ENCODE data around the gene NR3C2. TPM values are rescaled to one million over a fixed set of nuclear protein-coding genes. Genes with fewer than 3 reads are reported as not detected.

NR3C2 gene
- total RNA-seq, 1 donor from 2014 or later: 16.7 TPM

DNA sequence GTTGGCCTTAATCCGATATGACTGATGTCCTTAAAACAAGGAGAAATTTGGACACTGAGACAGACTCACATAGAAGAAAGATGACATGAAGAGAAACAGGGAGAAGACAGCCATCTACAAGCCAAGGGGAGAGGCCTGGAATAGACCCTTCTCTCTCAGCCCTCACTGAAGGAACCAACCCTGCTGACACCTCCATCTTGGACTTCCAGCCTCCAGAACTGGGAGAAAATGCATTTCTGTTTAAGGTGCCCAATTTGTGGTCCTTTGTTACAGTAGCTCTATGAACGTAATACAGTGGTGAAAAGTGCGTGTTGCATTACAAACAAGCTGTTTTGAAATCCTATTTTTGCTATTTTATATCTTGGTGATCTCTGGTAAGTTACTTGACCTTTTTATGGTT lies 366.8 kb downstream of the NR3C2 start:
- Histone ChIP-seq H3K9ac (ENCODE audit: low read depth in 1 of 3, low read length in 3 of 3) (no peak overlapping the region), H3K27me3 (ENCODE audit: control insufficient read depth in 3 of 3, insufficient read depth in 3 of 3, low read length in 3 of 3) (no peaks in the 10 kb centered on the region), H3K27ac (ENCODE audit: low read depth, low read length) (no peak overlapping the region), H3K4me3 (ENCODE audit: low read length in 3 of 3) (no peak overlapping the region), H3K36me3 (ENCODE audit: control insufficient read depth in 3 of 3, insufficient read depth in 3 of 3, low read length in 3 of 3) (peaks cover 12 to 29% (median 26%) of the 10 kb centered on the region in 3 donors), H3K4me1 (ENCODE audit: control insufficient read depth in 3 of 3, insufficient read depth in 3 of 3, low read length in 3 of 3) (peaks cover 7 to 37% (median 15%) of the 10 kb centered on the region in 3 donors), H3K9me3 (ENCODE audit: control insufficient read depth in 3 of 3, low read length in 3 of 3) (peaks cover 2 to 3% (median 2%) of the 10 kb centered on the region in 3 donors)

GRCh38 chr4:148074462-148074861 lies 367.8 kb downstream of the NR3C2 start:
- Histone ChIP-seq H3K9ac (ENCODE audit: low read depth in 1 of 3, low read length in 3 of 3) (peak overlapping the region in 1 of 3 donors; percentile 41), H3K27ac (ENCODE audit: low read depth, low read length) (no peak overlapping the region), H3K27me3 (ENCODE audit: control insufficient read depth in 3 of 3, insufficient read depth in 3 of 3, low read length in 3 of 3) (no peaks in the 10 kb centered on the region), H3K9me3 (ENCODE audit: control insufficient read depth in 3 of 3, low read length in 3 of 3) (peaks cover 2 to 3% (median 2%) of the 10 kb centered on the region in 3 donors), H3K36me3 (ENCODE audit: control insufficient read depth in 3 of 3, insufficient read depth in 3 of 3, low read length in 3 of 3) (peaks cover 12 to 29% (median 26%) of the 10 kb centered on the region in 3 donors), H3K4me1 (ENCODE audit: control insufficient read depth in 3 of 3, insufficient read depth in 3 of 3, low read length in 3 of 3) (peaks cover 14 to 45% (median 24%) of the 10 kb centered on the region in 3 donors), H3K4me3 (ENCODE audit: low read length in 3 of 3) (no peak overlapping the region)

DNA sequence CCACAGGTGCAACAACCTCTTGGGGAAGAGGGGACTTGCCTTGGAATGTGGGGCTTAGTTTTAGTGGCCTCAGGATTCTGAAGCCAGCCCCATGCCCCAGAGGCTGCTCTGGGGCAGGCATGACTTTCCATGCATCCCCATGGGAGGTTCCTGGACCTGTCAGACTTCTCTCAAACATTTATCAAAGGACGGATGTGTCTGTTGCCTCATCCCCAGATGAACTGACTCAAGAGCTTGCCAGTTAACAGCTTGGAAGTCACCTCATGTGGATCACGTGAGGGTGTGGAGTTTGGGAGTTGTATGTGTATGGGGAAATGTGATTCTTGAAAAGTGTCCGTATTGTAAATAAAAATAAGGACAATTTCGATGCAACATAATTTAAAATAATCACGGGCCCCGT lies 368.9 kb downstream of the NR3C2 start:
- H3K36me3 ChIP-seq (ENCODE audit: control insufficient read depth in 3 of 3, insufficient read depth in 3 of 3, low read length in 3 of 3): peaks cover 12 to 26% (median 25%) of the 10 kb centered on the region in 3 donors
- no peak overlapping the region for H3K9ac ChIP-seq (ENCODE audit: low read depth in 1 of 3, low read length in 3 of 3)
- H3K27me3 ChIP-seq (ENCODE audit: control insufficient read depth in 3 of 3, insufficient read depth in 3 of 3, low read length in 3 of 3): no peaks in the 10 kb centered on the region
- H3K27ac ChIP-seq (ENCODE audit: low read depth, low read length): no peak overlapping the region
- H3K4me3 ChIP-seq (ENCODE audit: low read length in 3 of 3): no peak overlapping the region
- H3K9me3 ChIP-seq (ENCODE audit: control insufficient read depth in 3 of 3, low read length in 3 of 3): peaks cover 2 to 3% (median 2%) of the 10 kb centered on the region in 3 donors
- peaks cover 19 to 56% (median 35%) of the 10 kb centered on the region in 3 donors for H3K4me1 ChIP-seq (ENCODE audit: control insufficient read depth in 3 of 3, insufficient read depth in 3 of 3, low read length in 3 of 3)

DNA sequence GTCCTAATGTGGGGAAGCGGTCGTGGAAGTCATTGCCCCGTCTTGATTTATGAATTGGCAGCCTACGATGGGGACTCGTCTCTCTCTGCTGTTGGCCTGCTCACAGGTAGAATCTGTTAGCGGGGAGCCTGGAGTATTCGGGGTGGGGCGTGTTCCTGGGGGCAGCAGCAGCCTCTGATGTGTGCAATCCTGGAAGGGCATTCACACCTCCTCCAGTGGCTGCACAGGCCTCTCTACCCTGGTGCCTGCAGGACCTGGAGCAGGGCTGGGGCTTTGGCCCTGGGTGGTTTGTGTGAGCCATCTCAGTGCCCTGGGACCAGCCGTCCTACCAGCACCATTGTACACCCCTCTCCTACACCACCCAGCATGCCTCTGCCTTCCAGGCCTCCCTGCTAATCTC lies 369.4 kb downstream of the NR3C2 start:
- peaks cover 22 to 61% (median 41%) of the 10 kb centered on the region in 3 donors for H3K4me1 ChIP-seq (ENCODE audit: control insufficient read depth in 3 of 3, insufficient read depth in 3 of 3, low read length in 3 of 3)
- peaks cover 12 to 26% (median 25%) of the 10 kb centered on the region in 3 donors for H3K36me3 ChIP-seq (ENCODE audit: control insufficient read depth in 3 of 3, insufficient read depth in 3 of 3, low read length in 3 of 3)

GRCh38 chr4:148071009-148071408 lies 371.2 kb downstream of the NR3C2 start:
- no peak overlapping the region for H3K4me3 ChIP-seq (ENCODE audit: low read length in 3 of 3)
- H3K9ac ChIP-seq (ENCODE audit: low read depth in 1 of 3, low read length in 3 of 3): no peak overlapping the region
- no peak overlapping the region for H3K27ac ChIP-seq (ENCODE audit: low read depth, low read length)
- H3K9me3 ChIP-seq (ENCODE audit: control insufficient read depth in 3 of 3, low read length in 3 of 3): peaks cover 0 to 3% (median 2%) of the 10 kb centered on the region in 3 donors
- H3K4me1 ChIP-seq (ENCODE audit: control insufficient read depth in 3 of 3, insufficient read depth in 3 of 3, low read length in 3 of 3): peaks cover 31 to 71% (median 56%) of the 10 kb centered on the region in 3 donors
- no peaks in the 10 kb centered on the region for H3K27me3 ChIP-seq (ENCODE audit: control insufficient read depth in 3 of 3, insufficient read depth in 3 of 3, low read length in 3 of 3)
- peaks cover 12 to 25% (median 25%) of the 10 kb centered on the region in 3 donors for H3K36me3 ChIP-seq (ENCODE audit: control insufficient read depth in 3 of 3, insufficient read depth in 3 of 3, low read length in 3 of 3)

More for the DNA sequence above, 369.4 kb downstream of the NR3C2 start:
- Histone ChIP-seq H3K9ac (ENCODE audit: low read depth in 1 of 3, low read length in 3 of 3) (no peak overlapping the region), H3K27ac (ENCODE audit: low read depth, low read length) (no peak overlapping the region), H3K4me3 (ENCODE audit: low read length in 3 of 3) (no peak overlapping the region), H3K27me3 (ENCODE audit: control insufficient read depth in 3 of 3, insufficient read depth in 3 of 3, low read length in 3 of 3) (no peaks in the 10 kb centered on the region), H3K9me3 (ENCODE audit: control insufficient read depth in 3 of 3, low read length in 3 of 3) (peaks cover 2 to 3% (median 2%) of the 10 kb centered on the region in 3 donors)

- Histone ChIP-seq H3K27me3 (ENCODE audit: control insufficient read depth in 3 of 3, insufficient read depth in 3 of 3, low read length in 3 of 3) (no peaks in the 10 kb centered on the region), H3K4me1 (ENCODE audit: control insufficient read depth in 3 of 3, insufficient read depth in 3 of 3, low read length in 3 of 3) (peaks cover 31 to 68% (median 56%) of the 10 kb centered on the region in 3 donors), H3K9me3 (ENCODE audit: control insufficient read depth in 3 of 3, low read length in 3 of 3) (peaks cover 0 to 1% (median 0%) of the 10 kb centered on the region in 3 donors)
Measured at GRCh38 chr4:148069895-148070178, 372.4 kb downstream of the NR3C2 start.

GRCh38 chr4:148069086-148069894 lies 372.9 kb downstream of the NR3C2 start:
- Histone ChIP-seq H3K36me3 (ENCODE audit: control insufficient read depth in 3 of 3, insufficient read depth in 3 of 3, low read length in 3 of 3) (peaks cover 12 to 16% (median 12%) of the 10 kb centered on the region in 3 donors), H3K27me3 (ENCODE audit: control insufficient read depth in 3 of 3, insufficient read depth in 3 of 3, low read length in 3 of 3) (no peaks in the 10 kb centered on the region), H3K27ac (ENCODE audit: low read depth, low read length) (no peak overlapping the region), H3K9me3 (ENCODE audit: control insufficient read depth in 3 of 3, low read length in 3 of 3) (no peaks in the 10 kb centered on the region), H3K4me3 (ENCODE audit: low read length in 3 of 3) (no peak overlapping the region), H3K9ac (ENCODE audit: low read depth in 1 of 3, low read length in 3 of 3) (peak overlapping the region in 1 of 3 donors; percentile 0), H3K4me1 (ENCODE audit: control insufficient read depth in 3 of 3, insufficient read depth in 3 of 3, low read length in 3 of 3) (peaks cover 31 to 63% (median 53%) of the 10 kb centered on the region in 3 donors)

More at GRCh38 chr4:148069895-148070178, 372.4 kb downstream of the NR3C2 start:
- Histone ChIP-seq H3K27ac (ENCODE audit: low read depth, low read length) (no peak overlapping the region), H3K36me3 (ENCODE audit: control insufficient read depth in 3 of 3, insufficient read depth in 3 of 3, low read length in 3 of 3) (peaks cover 12 to 18% (median 13%) of the 10 kb centered on the region in 3 donors), H3K9ac (ENCODE audit: low read depth in 1 of 3, low read length in 3 of 3) (peak overlapping the region in 1 of 3 donors; percentile 0), H3K4me3 (ENCODE audit: low read length in 3 of 3) (no peak overlapping the region)

GRCh38 chr4:148068065-148068911 lies 373.9 kb downstream of the NR3C2 start:
- no peaks in the 10 kb centered on the region for H3K27me3 ChIP-seq (ENCODE audit: control insufficient read depth in 3 of 3, insufficient read depth in 3 of 3, low read length in 3 of 3)
- H3K36me3 ChIP-seq (ENCODE audit: control insufficient read depth in 3 of 3, insufficient read depth in 3 of 3, low read length in 3 of 3): peaks cover 13 to 20% (median 14%) of the 10 kb centered on the region in 3 donors
- no peaks in the 10 kb centered on the region for H3K9me3 ChIP-seq (ENCODE audit: control insufficient read depth in 3 of 3, low read length in 3 of 3)
- no peak overlapping the region for H3K4me3 ChIP-seq (ENCODE audit: low read length in 3 of 3)
- peak overlapping the region; percentile 38 for H3K27ac ChIP-seq (ENCODE audit: low read depth, low read length)
- no peak overlapping the region for H3K9ac ChIP-seq (ENCODE audit: low read depth in 1 of 3, low read length in 3 of 3)
- peaks cover 31 to 55% (median 46%) of the 10 kb centered on the region in 3 donors for H3K4me1 ChIP-seq (ENCODE audit: control insufficient read depth in 3 of 3, insufficient read depth in 3 of 3, low read length in 3 of 3)

- peaks cover 31 to 52% (median 41%) of the 10 kb centered on the region in 3 donors for H3K4me1 ChIP-seq (ENCODE audit: control insufficient read depth in 3 of 3, insufficient read depth in 3 of 3, low read length in 3 of 3)
- no peak overlapping the region for H3K4me3 ChIP-seq (ENCODE audit: low read length in 3 of 3)
- H3K9me3 ChIP-seq (ENCODE audit: control insufficient read depth in 3 of 3, low read length in 3 of 3): no peaks in the 10 kb centered on the region
- peak overlapping the region; percentile 62 for H3K27ac ChIP-seq (ENCODE audit: low read depth, low read length)
- peaks cover 5 to 15% (median 6%) of the 10 kb centered on the region in 3 donors for H3K36me3 ChIP-seq (ENCODE audit: control insufficient read depth in 3 of 3, insufficient read depth in 3 of 3, low read length in 3 of 3)
- H3K27me3 ChIP-seq (ENCODE audit: control insufficient read depth in 3 of 3, insufficient read depth in 3 of 3, low read length in 3 of 3): no peaks in the 10 kb centered on the region
- peak overlapping the region in 2 of 3 donors; percentile 7 to 34 for H3K9ac ChIP-seq (ENCODE audit: low read depth in 1 of 3, low read length in 3 of 3)
Measured at GRCh38 chr4:148067301-148067916, 374.8 kb downstream of the NR3C2 start.

All from skeletal muscle tissue (tissue), 4 donors.